K562 (cell line): ENCODE results near the gene ADM5. TPM values are rescaled to one million over a fixed set of nuclear protein-coding genes. Genes with fewer than 3 reads are reported as not detected.

Experiments
- BHLHE40 ChIP-seq: IDR thresholded peaks from 2 replicates; pipeline ENCODE4 v1.6.1; 2011; ENCODE audit warnings: low read length, improper control_type of control experiment
- E2F6 ChIP-seq, 2 experiments: IDR thresholded peaks; 2 replicates each; pipeline ENCODE4 v1.6.1; 2011; ENCODE audit warnings: borderline replicate concordance in 1 of 2, control low read depth in 1 of 2, low read depth in 1 of 2, low read length in 1 of 2, mild to moderate bottlenecking in 1 of 2, mixed read lengths in 1 of 2, moderate library complexity in 1 of 2; ENCODE audit not compliant: insufficient read depth in 1 of 2, insufficient read length in 1 of 2, poor library complexity in 1 of 2, severe bottlenecking in 1 of 2; ENCODE audit errors: extremely low read depth in 1 of 2
- RNF219 ChIP-seq: fragments of 250-450 bp; sonication (Bioruptor Pico); IDR thresholded peaks from 2 replicates; pipeline ENCODE4 v1.5.0; 2022; ENCODE audit warnings: mild to moderate bottlenecking
- STAT6 ChIP-seq: sonication (generic); formaldehyde crosslinking; IDR thresholded peaks from 2 replicates; pipeline ENCODE4 v1.8.1; 2023; ENCODE audit warnings: mild to moderate bottlenecking, missing genetic modification reagents
- UBTF ChIP-seq, 2 experiments: IDR thresholded peaks; 2 replicates each; pipeline ENCODE4 v1.6.1; 2012; ENCODE audit warnings: improper control_type of control experiment in 2 of 2, low read depth in 2 of 2, low read length in 2 of 2, borderline replicate concordance in 1 of 2
- ZNF318 ChIP-seq, 2 experiments: fragments of 450-650 bp; IDR thresholded peaks; 2 replicates each; pipeline ENCODE4 v1.6.1; 2016; ENCODE audit warnings: mild to moderate bottlenecking in 2 of 2, borderline replicate concordance in 1 of 2, low read depth in 1 of 2, moderate library complexity in 1 of 2
- polyA plus RNA-seq, 8 experiments: library from polyadenylated mRNA; depleted of rRNA in 4 of 8; stranded (reverse) in 5 of 8; unstranded in 3 of 8; fragments of >200 nt; fragmentation: Nextera tagmentation in 2 of 8; fragmentation: Illumina TruSeq in 1 of 8; extraction: Ambion mirVana in 2 of 8; extraction: Trizol in 1 of 8; gene quantifications; 2 replicates each; pipeline versions ENCODE4 v1.2.1 to v1.2.3, GENCODE V29; 2011 to 2014; ENCODE audit warnings: inconsistent platforms in 1 of 8, missing spikeins in 1 of 8
- total RNA-seq, 7 experiments: library from RNA; depleted of rRNA in 6 of 7; stranded (reverse); fragments of >200 nt in 6 of 7; fragmentation: Illumina TruSeq in 2 of 7; extraction: Trizol in 2 of 7; gene quantifications; 2 replicates each; pipeline versions ENCODE4 v1.2.1 to v1.2.3, GENCODE V29; 2011 to 2021; ENCODE audit warnings: low replicate concordance in 1 of 7

The ADM5 gene
- total and polyA plus RNA-seq, 9 of the 15 experiments (the other 6 are each of a cell fraction or from before 2014, with no cell fraction given): 0.13 to 8.4 (median 2.0) TPM; not detected in 1

- TF ChIP-seq ZNF318 (IDR thresholded peaks at IDR 0.05; ENCODE audit: borderline replicate concordance in 1 of 2, low read depth in 1 of 2) (no peak), BHLHE40 (peak; percentile 61), RNF219 (CRISPR knock-in tag) (no peak), E2F6 (IDR thresholded peaks at IDR 0.05; ENCODE audit: borderline replicate concordance in 1 of 2, extremely low read depth in 1 of 2, insufficient read depth in 1 of 2, insufficient read length in 1 of 2, low read depth in 1 of 2, low read length in 1 of 2, poor library complexity in 1 of 2, severe bottlenecking in 1 of 2) (peak in 1 of 2 experiments; percentile 27), UBTF (IDR thresholded peaks at IDR 0.05; ENCODE audit: borderline replicate concordance in 1 of 2, low read depth in 2 of 2, low read length in 2 of 2) (0 out of 4 replicates have a peak, but pooled peaks of 1 of the 2 experiments have one; percentile 44), STAT6 (0 out of 2 replicates have a peak, but pooled peaks have one; percentile 22)
These were observed 25.0 kb upstream of the ADM5 start (continued) for GRCh38 chr19:49664171-49665035.
